GM23338 (cell line): ENCODE results near the gene ZNF662. TPM values are rescaled to one million over a fixed set of nuclear protein-coding genes. Genes with fewer than 3 reads are reported as not detected.

Experiments
- ATAC-seq: fragments of 200-7000 bp; cut with Tn5 transposase; 3 replicates; pipeline ENCODE4 v1.9.1; 2020
- DNase-seq: peaks from one replicate; pipeline ENCODE4 v3.0.0-alpha.2; 2015; ENCODE audit warnings: low spot score
- H2AFZ ChIP-seq: fragments of 200-600 bp; sonication (generic); 2 replicates; pipeline ENCODE4 v1.8.0; 2016; ENCODE audit warnings: antibody characterized with exemption, mild to moderate bottlenecking, moderate library complexity
- H3F3A ChIP-seq: fragments of 200-600 bp; sonication (generic); replicated peaks from 2 replicates; pipeline ENCODE4 v1.8.0; 2017; ENCODE audit warnings: antibody characterized with exemption, mixed run types, low read depth
- H3K27ac ChIP-seq: fragments of 200-600 bp; sonication (generic); 2 replicates; pipeline ENCODE4 v1.6.1; 2016; ENCODE audit warnings: low read depth
- H3K27me3 ChIP-seq: fragments of 200-600 bp; sonication (generic); 2 replicates; pipeline ENCODE4 v1.8.0; 2016; ENCODE audit warnings: mild to moderate bottlenecking, mixed run types, moderate library complexity; ENCODE audit not compliant: insufficient read depth
- H3K36me3 ChIP-seq: fragments of 200-600 bp; sonication (generic); 2 replicates; pipeline ENCODE4 v1.8.0; 2016; ENCODE audit warnings: mild to moderate bottlenecking; ENCODE audit not compliant: insufficient read depth
- H3K4me1 ChIP-seq: fragments of 200-600 bp; sonication (generic); 2 replicates; pipeline ENCODE4 v1.8.0; 2016; ENCODE audit warnings: mild to moderate bottlenecking, moderate library complexity; ENCODE audit not compliant: insufficient read depth
- H3K4me2 ChIP-seq: fragments of 200-600 bp; sonication (generic); 2 replicates; pipeline ENCODE4 v1.7.1; 2017; ENCODE audit warnings: mixed run types
- H3K4me3 ChIP-seq: fragments of 200-600 bp; sonication (generic); 2 replicates; pipeline ENCODE4 v1.6.1; 2016; ENCODE audit warnings: mixed run types
- H3K79me2 ChIP-seq: fragments of 200-600 bp; sonication (generic); replicated peaks from 2 replicates; pipeline ENCODE4 v1.8.0; 2017; ENCODE audit warnings: mild to moderate bottlenecking; ENCODE audit not compliant: insufficient read depth
- H3K9me2 ChIP-seq: fragments of 200-600 bp; sonication (generic); 2 replicates; pipeline ENCODE4 v1.8.0; 2017; ENCODE audit not compliant: insufficient read depth
- H4K20me1 ChIP-seq: fragments of 200-600 bp; sonication (generic); replicated peaks from 2 replicates; pipeline ENCODE4 v1.8.0; 2017; ENCODE audit warnings: mild to moderate bottlenecking; ENCODE audit not compliant: insufficient read depth
- H3K27ac Mint-ChIP-seq: 2 replicates; pipeline ENCODE4 v1.8.0; 2020; ENCODE audit warnings: inconsistent platforms, mild to moderate bottlenecking, moderate library complexity, mixed read lengths
- H3K27me3 Mint-ChIP-seq: 3 replicates; pipeline ENCODE4 v1.8.0; 2022; ENCODE audit warnings: low read depth, mild to moderate bottlenecking, moderate library complexity, mixed read lengths, inconsistent platforms; ENCODE audit not compliant: insufficient read depth, poor library complexity
- H3K36me3 Mint-ChIP-seq: 3 replicates; pipeline ENCODE4 v1.8.0; 2021; ENCODE audit warnings: low read depth, mild to moderate bottlenecking, inconsistent platforms, moderate library complexity, mixed read lengths
- H3K4me1 Mint-ChIP-seq: 3 replicates; pipeline ENCODE4 v1.8.0; 2020; ENCODE audit warnings: mild to moderate bottlenecking, inconsistent platforms, mixed read lengths
- H3K4me3 Mint-ChIP-seq: 3 replicates; pipeline ENCODE4 v1.8.0; 2021; ENCODE audit warnings: moderate library complexity, mild to moderate bottlenecking, inconsistent platforms, mixed read lengths
- H3K9me3 Mint-ChIP-seq: 3 replicates; pipeline ENCODE4 v1.8.0; 2020; ENCODE audit warnings: moderate library complexity, mild to moderate bottlenecking, inconsistent platforms, mixed read lengths
- CREB1 ChIP-seq: fragments of 250-450 bp; sonication (Bioruptor Pico); IDR thresholded peaks from 2 replicates; pipeline ENCODE4 v1.5.0; 2020; ENCODE audit warnings: low read depth, mild to moderate bottlenecking, moderate library complexity
- CTCF ChIP-seq, 2 experiments: fragments of 200-600 bp in 1 of 2; sonication (generic) in 1 of 2; conservative IDR thresholded peaks; 2 replicates each; pipeline versions ENCODE4 v1.5.1 to v1.6.1; 2016 to 2017; ENCODE audit warnings: antibody characterized with exemption in 2 of 2, low read depth in 2 of 2, mild to moderate bottlenecking in 2 of 2, moderate library complexity in 1 of 2
- EZH2 ChIP-seq: fragments of 200-600 bp; sonication (generic); IDR thresholded peaks from one replicate; pipeline ENCODE4 v1.8.0; 2017; ENCODE audit warnings: antibody characterized with exemption, mild to moderate bottlenecking, low read depth; ENCODE audit not compliant: unreplicated experiment
- EZH2phosphoT487 ChIP-seq: fragments of 200-600 bp; sonication (generic); IDR thresholded peaks from one replicate; pipeline ENCODE4 v1.8.1; 2018; ENCODE audit warnings: antibody characterized with exemption; ENCODE audit not compliant: unreplicated experiment
- JUNB ChIP-seq: IDR thresholded peaks from one replicate; pipeline ENCODE4 v1.6.1; 2016; ENCODE audit warnings: antibody characterized with exemption; ENCODE audit not compliant: unreplicated experiment
- NANOG ChIP-seq: IDR thresholded peaks from 2 replicates; pipeline ENCODE4 v1.6.1; 2016; ENCODE audit warnings: antibody characterized with exemption, borderline replicate concordance
- POLR2AphosphoS5 ChIP-seq: IDR thresholded peaks from 2 replicates; pipeline ENCODE4 v1.6.1; 2016; ENCODE audit warnings: antibody characterized with exemption, low read depth
- REST ChIP-seq: IDR thresholded peaks from one replicate; pipeline ENCODE4 v1.6.1; 2018; ENCODE audit warnings: antibody characterized with exemption; ENCODE audit not compliant: unreplicated experiment
- STAT1 ChIP-seq: IDR thresholded peaks from one replicate; pipeline ENCODE4 v1.6.1; 2016; ENCODE audit warnings: antibody characterized with exemption; ENCODE audit not compliant: unreplicated experiment
- ZNF114 ChIP-seq: fragments of 250-450 bp; sonication (Bioruptor Pico); IDR thresholded peaks from 2 replicates; pipeline ENCODE4 v1.5.0; 2020; ENCODE audit warnings: mild to moderate bottlenecking, moderate library complexity
- ZNF331 ChIP-seq: fragments of 250-450 bp; sonication (Bioruptor Pico); IDR thresholded peaks from 2 replicates; pipeline ENCODE4 v1.5.0; 2020; ENCODE audit warnings: low read depth, mild to moderate bottlenecking, moderate library complexity
- polyA plus RNA-seq: library from polyadenylated mRNA; unstranded; fragments of >200 nt; fragmentation: Nextera tagmentation; extraction: Ambion mirVana; gene quantifications from 2 replicates; pipeline ENCODE4 v1.2.1, GENCODE V29; 2016
- total RNA-seq: library from RNA; depleted of rRNA; stranded (reverse); fragments of >200 nt; shearing (Covaris generic); gene quantifications from 2 replicates; pipeline ENCODE4 v1.2.3, GENCODE V29; 2014
- TF ChIP-seq, protein P1 (sequence below): fragments of 250-450 bp; sonication (Bioruptor Pico); IDR thresholded peaks from 2 replicates; pipeline ENCODE4 v1.5.0; 2020; ENCODE audit warnings: mild to moderate bottlenecking, moderate library complexity
- TF ChIP-seq, protein P2 (sequence below): IDR thresholded peaks from 2 replicates; pipeline ENCODE4 v1.6.1; 2016; ENCODE audit warnings: antibody characterized with exemption

ZNF662 gene
- total and polyA plus RNA-seq, 2 experiments from 2014 or later, result 0.84 to 1.5 TPM

GRCh38 chr3:42873221-42873982 lies 32.5 kb upstream of the ZNF662 start:
- no peaks in the 10 kb centered on the region for H3K36me3 Mint-ChIP-seq
- Histone ChIP-seq H3K4me2 (no peak overlapping the region), H4K20me1 (no peaks in the 10 kb centered on the region), H3K79me2 (no peaks in the 10 kb centered on the region), H3K36me3 (no peaks in the 10 kb centered on the region), H3K4me1 (no peaks in the 10 kb centered on the region), H2AFZ (no peak overlapping the region), H3K4me3 (no peak overlapping the region), H3K27me3 (no peaks in the 10 kb centered on the region), H3K27ac (no peak overlapping the region), H3K9me2 (0 out of 2 replicates have a peak, but pooled peaks cover 1% of the 10 kb centered on the region), H3F3A (no peaks in the 10 kb centered on the region)
- H3K4me3 Mint-ChIP-seq, result no peak overlapping the region
- H3K27me3 Mint-ChIP-seq, result peaks cover 9% of the 10 kb centered on the region
- no peak for DNase-seq
- no peaks in the 10 kb centered on the region for H3K9me3 Mint-ChIP-seq
- no peak for ATAC-seq
- TF ChIP-seq, protein P1, sequence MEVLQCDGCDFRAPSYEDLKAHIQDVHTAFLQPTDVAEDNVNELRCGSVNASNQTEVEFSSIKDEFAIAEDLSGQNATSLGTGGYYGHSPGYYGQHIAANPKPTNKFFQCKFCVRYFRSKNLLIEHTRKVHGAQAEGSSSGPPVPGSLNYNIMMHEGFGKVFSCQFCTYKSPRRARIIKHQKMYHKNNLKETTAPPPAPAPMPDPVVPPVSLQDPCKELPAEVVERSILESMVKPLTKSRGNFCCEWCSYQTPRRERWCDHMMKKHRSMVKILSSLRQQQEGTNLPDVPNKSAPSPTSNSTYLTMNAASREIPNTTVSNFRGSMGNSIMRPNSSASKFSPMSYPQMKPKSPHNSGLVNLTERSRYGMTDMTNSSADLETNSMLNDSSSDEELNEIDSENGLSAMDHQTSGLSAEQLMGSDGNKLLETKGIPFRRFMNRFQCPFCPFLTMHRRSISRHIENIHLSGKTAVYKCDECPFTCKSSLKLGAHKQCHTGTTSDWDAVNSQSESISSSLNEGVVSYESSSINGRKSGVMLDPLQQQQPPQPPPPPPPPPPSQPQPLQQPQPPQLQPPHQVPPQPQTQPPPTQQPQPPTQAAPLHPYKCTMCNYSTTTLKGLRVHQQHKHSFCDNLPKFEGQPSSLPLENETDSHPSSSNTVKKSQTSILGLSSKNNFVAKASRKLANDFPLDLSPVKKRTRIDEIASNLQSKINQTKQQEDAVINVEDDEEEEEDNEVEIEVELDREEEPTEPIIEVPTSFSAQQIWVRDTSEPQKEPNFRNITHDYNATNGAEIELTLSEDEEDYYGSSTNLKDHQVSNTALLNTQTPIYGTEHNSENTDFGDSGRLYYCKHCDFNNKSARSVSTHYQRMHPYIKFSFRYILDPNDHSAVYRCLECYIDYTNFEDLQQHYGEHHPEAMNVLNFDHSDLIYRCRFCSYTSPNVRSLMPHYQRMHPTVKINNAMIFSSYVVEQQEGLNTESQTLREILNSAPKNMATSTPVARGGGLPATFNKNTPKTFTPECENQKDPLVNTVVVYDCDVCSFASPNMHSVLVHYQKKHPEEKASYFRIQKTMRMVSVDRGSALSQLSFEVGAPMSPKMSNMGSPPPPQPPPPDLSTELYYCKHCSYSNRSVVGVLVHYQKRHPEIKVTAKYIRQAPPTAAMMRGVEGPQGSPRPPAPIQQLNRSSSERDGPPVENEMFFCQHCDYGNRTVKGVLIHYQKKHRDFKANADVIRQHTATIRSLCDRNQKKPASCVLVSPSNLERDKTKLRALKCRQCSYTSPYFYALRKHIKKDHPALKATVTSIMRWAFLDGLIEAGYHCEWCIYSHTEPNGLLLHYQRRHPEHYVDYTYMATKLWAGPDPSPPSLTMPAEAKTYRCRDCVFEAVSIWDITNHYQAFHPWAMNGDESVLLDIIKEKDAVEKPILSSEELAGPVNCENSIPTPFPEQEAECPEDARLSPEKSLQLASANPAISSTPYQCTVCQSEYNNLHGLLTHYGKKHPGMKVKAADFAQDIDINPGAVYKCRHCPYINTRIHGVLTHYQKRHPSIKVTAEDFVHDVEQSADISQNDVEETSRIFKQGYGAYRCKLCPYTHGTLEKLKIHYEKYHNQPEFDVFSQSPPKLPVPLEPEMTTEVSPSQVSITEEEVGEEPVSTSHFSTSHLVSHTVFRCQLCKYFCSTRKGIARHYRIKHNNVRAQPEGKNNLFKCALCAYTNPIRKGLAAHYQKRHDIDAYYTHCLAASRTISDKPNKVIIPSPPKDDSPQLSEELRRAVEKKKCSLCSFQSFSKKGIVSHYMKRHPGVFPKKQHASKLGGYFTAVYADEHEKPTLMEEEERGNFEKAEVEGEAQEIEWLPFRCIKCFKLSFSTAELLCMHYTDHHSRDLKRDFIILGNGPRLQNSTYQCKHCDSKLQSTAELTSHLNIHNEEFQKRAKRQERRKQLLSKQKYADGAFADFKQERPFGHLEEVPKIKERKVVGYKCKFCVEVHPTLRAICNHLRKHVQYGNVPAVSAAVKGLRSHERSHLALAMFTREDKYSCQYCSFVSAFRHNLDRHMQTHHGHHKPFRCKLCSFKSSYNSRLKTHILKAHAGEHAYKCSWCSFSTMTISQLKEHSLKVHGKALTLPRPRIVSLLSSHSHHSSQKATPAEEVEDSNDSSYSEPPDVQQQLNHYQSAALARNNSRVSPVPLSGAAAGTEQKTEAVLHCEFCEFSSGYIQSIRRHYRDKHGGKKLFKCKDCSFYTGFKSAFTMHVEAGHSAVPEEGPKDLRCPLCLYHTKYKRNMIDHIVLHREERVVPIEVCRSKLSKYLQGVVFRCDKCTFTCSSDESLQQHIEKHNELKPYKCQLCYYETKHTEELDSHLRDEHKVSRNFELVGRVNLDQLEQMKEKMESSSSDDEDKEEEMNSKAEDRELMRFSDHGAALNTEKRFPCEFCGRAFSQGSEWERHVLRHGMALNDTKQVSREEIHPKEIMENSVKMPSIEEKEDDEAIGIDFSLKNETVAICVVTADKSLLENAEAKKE (CRISPR knock-in tag), result no peak
- TF ChIP-seq ZNF331, result no peak
- TF ChIP-seq CTCF (conservative IDR thresholded peaks at IDR 0.05; ENCODE audit: low read depth in 2 of 2), result no peak
- TF ChIP-seq EZH2, result no peak
- TF ChIP-seq JUNB, result no peak
- TF ChIP-seq NANOG, result no peak
- TF ChIP-seq EZH2phosphoT487, result no peak
- TF ChIP-seq REST, result no peak
- no peak for TF ChIP-seq CREB1 (CRISPR knock-in tag)
- TF ChIP-seq, protein P2, sequence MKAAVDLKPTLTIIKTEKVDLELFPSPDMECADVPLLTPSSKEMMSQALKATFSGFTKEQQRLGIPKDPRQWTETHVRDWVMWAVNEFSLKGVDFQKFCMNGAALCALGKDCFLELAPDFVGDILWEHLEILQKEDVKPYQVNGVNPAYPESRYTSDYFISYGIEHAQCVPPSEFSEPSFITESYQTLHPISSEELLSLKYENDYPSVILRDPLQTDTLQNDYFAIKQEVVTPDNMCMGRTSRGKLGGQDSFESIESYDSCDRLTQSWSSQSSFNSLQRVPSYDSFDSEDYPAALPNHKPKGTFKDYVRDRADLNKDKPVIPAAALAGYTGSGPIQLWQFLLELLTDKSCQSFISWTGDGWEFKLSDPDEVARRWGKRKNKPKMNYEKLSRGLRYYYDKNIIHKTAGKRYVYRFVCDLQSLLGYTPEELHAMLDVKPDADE, result no peak
- no peak for TF ChIP-seq POLR2AphosphoS5
- no peak for TF ChIP-seq STAT1
- TF ChIP-seq ZNF114 (CRISPR knock-in tag), result no peak
- H3K27ac Mint-ChIP-seq, result no peak overlapping the region
- H3K4me1 Mint-ChIP-seq, result no peaks in the 10 kb centered on the region
